ENCODE measurements around the gene TEAD2. TPM values are rescaled to one million over a fixed set of nuclear protein-coding genes. Genes with fewer than 3 reads are reported as not detected.

TEAD2 gene
- total RNA-seq: 6.9 and 8.4 TPM in 2 replicates

- FAIRE-seq (no peak), DNase-seq (ENCODE audit: low read depth) (peak; percentile 13)
- H3K27me3 ChIP-seq (ENCODE audit: control insufficient read depth, insufficient read depth, low read length): no peaks in the 10 kb centered on the region
- TF ChIP-seq, protein P1, sequence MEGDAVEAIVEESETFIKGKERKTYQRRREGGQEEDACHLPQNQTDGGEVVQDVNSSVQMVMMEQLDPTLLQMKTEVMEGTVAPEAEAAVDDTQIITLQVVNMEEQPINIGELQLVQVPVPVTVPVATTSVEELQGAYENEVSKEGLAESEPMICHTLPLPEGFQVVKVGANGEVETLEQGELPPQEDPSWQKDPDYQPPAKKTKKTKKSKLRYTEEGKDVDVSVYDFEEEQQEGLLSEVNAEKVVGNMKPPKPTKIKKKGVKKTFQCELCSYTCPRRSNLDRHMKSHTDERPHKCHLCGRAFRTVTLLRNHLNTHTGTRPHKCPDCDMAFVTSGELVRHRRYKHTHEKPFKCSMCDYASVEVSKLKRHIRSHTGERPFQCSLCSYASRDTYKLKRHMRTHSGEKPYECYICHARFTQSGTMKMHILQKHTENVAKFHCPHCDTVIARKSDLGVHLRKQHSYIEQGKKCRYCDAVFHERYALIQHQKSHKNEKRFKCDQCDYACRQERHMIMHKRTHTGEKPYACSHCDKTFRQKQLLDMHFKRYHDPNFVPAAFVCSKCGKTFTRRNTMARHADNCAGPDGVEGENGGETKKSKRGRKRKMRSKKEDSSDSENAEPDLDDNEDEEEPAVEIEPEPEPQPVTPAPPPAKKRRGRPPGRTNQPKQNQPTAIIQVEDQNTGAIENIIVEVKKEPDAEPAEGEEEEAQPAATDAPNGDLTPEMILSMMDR (IDR thresholded peaks at IDR 0.05; ENCODE audit: insufficient read depth, low read length, severe bottlenecking): no peak
- peak within 1 kb of the TSS; percentile 70 for H3K4me3 ChIP-seq (ENCODE audit: low read depth, low read length)
- H3K36me3 ChIP-seq (ENCODE audit: control insufficient read depth, insufficient read depth, low read length): peaks cover 3% of the 10 kb centered on the region
These were observed at the start of gene TEAD2 for GRCh38 chr19:49362048-49362928. TEAD2 (minus strand) TSS chr19:49362416; CDS start chr19:49360075, 2,341 bp downstream.

DNA sequence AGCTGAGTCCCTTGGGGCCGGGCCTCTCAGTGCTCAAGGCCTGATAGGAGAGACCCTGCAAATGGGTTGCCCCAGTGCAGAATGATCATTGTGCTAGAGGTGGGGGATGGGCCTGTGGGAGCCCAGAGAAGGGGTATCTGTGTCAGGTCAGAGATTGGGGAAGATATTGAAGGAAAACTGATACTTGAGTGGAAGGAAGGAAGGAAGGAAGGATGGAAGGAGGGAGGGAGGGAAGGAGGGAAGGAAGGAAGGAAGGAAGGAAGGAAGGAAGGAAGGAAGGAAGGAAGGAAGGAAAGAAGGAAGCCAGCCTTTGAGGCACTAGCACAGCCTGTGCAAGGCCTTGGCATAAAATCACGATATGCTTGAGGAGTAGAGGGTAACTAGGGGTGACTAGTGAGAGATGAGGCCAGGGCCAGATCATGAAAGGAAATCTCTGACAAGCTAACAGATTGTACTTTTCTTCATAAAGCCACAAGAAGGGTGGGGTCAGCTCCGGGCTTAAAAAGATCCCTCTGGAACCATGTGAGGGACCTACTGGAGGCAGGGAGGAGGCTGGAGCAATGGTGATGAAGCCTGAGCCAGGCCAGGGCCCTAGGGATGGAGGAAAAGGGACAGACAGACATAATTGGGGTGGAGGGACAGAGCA is 49.6 kb upstream of the TEAD2 start:
- TF ChIP-seq, protein P1 (IDR thresholded peaks at IDR 0.05; ENCODE audit: insufficient read depth, low read length, severe bottlenecking): no peak
- H3K4me3 ChIP-seq (ENCODE audit: low read depth, low read length): no peak overlapping the region
- no peak for FAIRE-seq
- no peak for DNase-seq (ENCODE audit: low read depth)
- no peaks in the 10 kb centered on the region for H3K36me3 ChIP-seq (ENCODE audit: control insufficient read depth, insufficient read depth, low read length)
- H3K27me3 ChIP-seq (ENCODE audit: control insufficient read depth, insufficient read depth, low read length): peaks cover 2% of the 10 kb centered on the region

DNA sequence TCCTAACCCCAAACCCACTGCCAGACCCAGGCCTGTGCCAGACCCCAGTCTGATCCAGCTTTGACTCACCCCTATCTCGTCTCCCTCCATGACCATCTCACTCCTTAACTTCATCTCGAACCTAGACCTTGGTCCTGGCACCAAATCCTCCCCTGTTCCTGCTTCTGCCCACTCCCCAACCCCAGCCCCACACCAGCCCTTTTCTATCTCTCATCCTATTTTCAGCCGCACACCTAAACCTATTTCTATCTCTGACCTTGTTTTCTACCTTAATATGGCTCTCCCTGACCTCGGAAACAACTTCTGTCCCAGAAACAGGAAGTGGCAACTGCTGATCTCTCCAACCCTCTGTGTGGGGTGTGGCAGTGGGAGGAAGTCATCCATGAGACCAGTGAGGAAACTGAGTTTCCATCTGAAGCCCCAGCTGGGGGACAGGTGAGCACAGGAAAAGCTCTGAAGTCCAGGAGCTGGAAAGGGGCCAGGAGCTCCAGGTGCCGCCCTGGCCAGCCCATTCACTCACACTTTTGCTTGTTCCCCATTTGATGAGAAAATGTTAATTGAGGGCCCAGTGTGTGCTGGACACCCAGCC is 47.3 kb upstream of the TEAD2 start:
- Histone ChIP-seq H3K4me3 (ENCODE audit: low read depth, low read length) (no peak overlapping the region), H3K27me3 (ENCODE audit: control insufficient read depth, insufficient read depth, low read length) (no peaks in the 10 kb centered on the region), H3K36me3 (ENCODE audit: control insufficient read depth, insufficient read depth, low read length) (no peaks in the 10 kb centered on the region)
- FAIRE-seq (no peak), DNase-seq (ENCODE audit: low read depth) (no peak)
- TF ChIP-seq, protein P1 (IDR thresholded peaks at IDR 0.05; ENCODE audit: insufficient read depth, low read length, severe bottlenecking): no peak

DNA sequence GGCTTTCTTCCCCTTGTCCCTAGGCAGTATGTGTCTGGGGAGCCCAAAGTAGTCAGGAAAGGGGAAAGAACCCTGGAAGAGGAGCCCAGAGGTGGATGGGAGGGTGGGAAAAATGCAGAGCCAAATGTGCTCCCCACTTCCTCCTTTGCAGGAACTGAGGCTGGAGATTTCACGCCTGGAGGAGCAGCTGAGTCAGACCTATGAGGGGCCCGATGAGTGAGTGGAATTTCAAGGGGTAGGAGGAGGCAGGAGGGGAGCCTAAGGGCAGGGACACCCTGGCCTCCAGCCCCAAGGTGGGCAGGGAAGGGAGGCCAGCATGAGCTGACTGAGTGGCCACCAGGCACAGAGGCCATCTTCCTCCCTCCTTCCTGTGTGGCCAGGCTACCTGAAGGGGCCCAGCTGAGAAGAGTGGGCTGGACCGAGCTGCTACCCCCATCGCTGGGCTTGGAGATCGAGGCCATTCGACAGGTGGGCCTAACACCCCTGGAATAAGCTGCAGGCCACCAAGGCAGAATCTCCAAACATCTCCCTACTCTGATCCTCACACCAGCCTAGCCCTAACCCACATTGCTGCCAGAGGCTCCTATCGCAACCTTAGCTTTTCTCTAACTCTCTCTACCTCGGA is 46.7 kb upstream of the TEAD2 start:
- DNase-seq (ENCODE audit: low read depth) (peak; percentile 35), FAIRE-seq (no peak)
- TF ChIP-seq, protein P1 (IDR thresholded peaks at IDR 0.05; ENCODE audit: insufficient read depth, low read length, severe bottlenecking): no peak
- H3K4me3 ChIP-seq (ENCODE audit: low read depth, low read length): no peak overlapping the region
- no peaks in the 10 kb centered on the region for H3K27me3 ChIP-seq (ENCODE audit: control insufficient read depth, insufficient read depth, low read length)
- no peaks in the 10 kb centered on the region for H3K36me3 ChIP-seq (ENCODE audit: control insufficient read depth, insufficient read depth, low read length)

DNA sequence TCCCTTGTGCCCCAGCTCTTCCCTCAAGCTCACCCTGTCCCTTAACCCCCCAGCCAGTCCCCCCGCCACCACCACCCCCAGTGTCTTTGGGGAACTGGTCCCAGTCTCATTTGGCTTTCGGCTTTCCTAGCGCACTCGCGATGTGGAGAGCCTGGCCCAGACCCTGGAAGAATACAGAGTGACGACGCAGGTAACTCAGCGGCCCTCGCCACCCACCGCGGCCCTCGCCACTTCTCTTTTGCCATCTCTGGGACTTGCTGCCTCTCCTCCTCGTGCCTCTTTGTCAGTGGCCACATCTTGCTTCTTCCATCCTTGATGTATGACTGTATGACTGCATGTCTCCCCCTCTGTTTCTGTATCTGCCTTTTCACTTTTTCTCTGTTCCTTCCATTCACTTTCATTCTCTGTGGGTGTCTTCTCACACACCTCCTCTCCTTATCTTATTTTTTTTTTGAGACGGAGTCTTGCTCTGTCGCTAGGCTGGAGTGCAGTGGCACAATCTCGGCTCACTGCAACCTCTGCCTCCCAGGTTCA is 45.3 kb upstream of the TEAD2 start:
- TF ChIP-seq, protein P1 (IDR thresholded peaks at IDR 0.05; ENCODE audit: insufficient read depth, low read length, severe bottlenecking): no peak
- FAIRE-seq: no peak

More for the DNA sequence above, 45.3 kb upstream of the TEAD2 start:
- Histone ChIP-seq H3K27me3 (ENCODE audit: control insufficient read depth, insufficient read depth, low read length) (no peaks in the 10 kb centered on the region), H3K36me3 (ENCODE audit: control insufficient read depth, insufficient read depth, low read length) (no peaks in the 10 kb centered on the region), H3K4me3 (ENCODE audit: low read depth, low read length) (no peak overlapping the region)
- no peak for DNase-seq (ENCODE audit: low read depth)
